ENCODE data around the gene NLRC5.
"Not testable (repeated sequence)": the region's sequence is repeated elsewhere in the genome, so short reads cannot be mapped to it uniquely, and the experiment has no call there.

Gene NLRC5

GRCh38 chr16:57000271-57001025, 11.1 kb downstream of the NLRC5 start:
- ChIA-PET CTCF (interaction anchor here (0.9 kb wide), 1 partner anchor 13 kb away, joined by 4 read pairs; no protein-coding TSS in a partner anchor), POLR2A (interaction anchor here (0.7 to 1.2 kb wide), 2 partner anchors 12 to 53 kb away, joined by 4 to 5 read pairs; partner anchors contain the start of gene NLRC5)
- TF ChIP-seq CTCF (IDR thresholded peaks at IDR 0.05; ENCODE audit: insufficient read depth, low read length, missing control alignments) = no peak
- peak; percentile 72 for DNase-seq (ENCODE audit: low read depth, low spot score)
- no peak overlapping the region for H3K4me3 ChIP-seq (ENCODE audit: low read depth, low read length)

- TF ChIP-seq CTCF (IDR thresholded peaks at IDR 0.05; ENCODE audit: insufficient read depth, low read length, missing control alignments) = no peak
- H3K4me3 ChIP-seq (ENCODE audit: low read depth, low read length) = no peak overlapping the region
- ChIA-PET CTCF (interaction anchor here (1.5 kb wide), 1 partner anchor 44 kb away, joined by 3 read pairs; no protein-coding TSS in a partner anchor), POLR2A (no interaction called here)
- no peak for DNase-seq (ENCODE audit: low read depth, low spot score)
Observed at GRCh38 chr16:57001026-57001679, 11.8 kb downstream of the NLRC5 start.

- no peak overlapping the region for H3K4me3 ChIP-seq (ENCODE audit: low read depth, low read length)
- POLR2A ChIA-PET = no interaction called here
Observed at GRCh38 chr16:57003439-57004386, 14.4 kb downstream of the NLRC5 start.

GRCh38 chr16:57004387-57005250, 15.3 kb downstream of the NLRC5 start:
- ChIA-PET POLR2A (no interaction called here), CTCF (interaction anchor here (1.3 kb wide), 1 partner anchor 41 kb away, joined by 3 read pairs; no protein-coding TSS in a partner anchor)
- H3K4me3 ChIP-seq (ENCODE audit: low read depth, low read length) = no peak overlapping the region
- no peak for DNase-seq (ENCODE audit: low read depth, low spot score)
- no peak for TF ChIP-seq CTCF (IDR thresholded peaks at IDR 0.05; ENCODE audit: insufficient read depth, low read length, missing control alignments)

More at GRCh38 chr16:57003439-57004386, 14.4 kb downstream of the NLRC5 start:
- TF ChIP-seq CTCF (IDR thresholded peaks at IDR 0.05; ENCODE audit: insufficient read depth, low read length, missing control alignments) = no peak
- no peak for DNase-seq (ENCODE audit: low read depth, low spot score)
- CTCF ChIA-PET = no interaction called here

GRCh38 chr16:57005597-57005996, 16.2 kb downstream of the NLRC5 start:
- CTCF ChIA-PET = interaction anchor here (1.3 kb wide), 1 partner anchor 40 kb away, joined by 3 read pairs; no protein-coding TSS in a partner anchor
- POLR2A ChIA-PET; DNase-seq (ENCODE audit: low read depth, low spot score); H3K4me3 ChIP-seq (ENCODE audit: low read depth, low read length): not testable (repeated sequence)

GRCh38 chr16:57007050-57007449, 17.7 kb downstream of the NLRC5 start:
- DNase-seq (ENCODE audit: low read depth, low spot score) = no peak
- ChIA-PET CTCF (no interaction called here), POLR2A (no interaction called here)
- H3K4me3 ChIP-seq (ENCODE audit: low read depth, low read length) = no peak overlapping the region
- TF ChIP-seq CTCF (IDR thresholded peaks at IDR 0.05; ENCODE audit: insufficient read depth, low read length, missing control alignments) = no peak

All from AG04449 (cell line).